ENCODE data around the gene ODAD4. TPM values are rescaled to one million over a fixed set of nuclear protein-coding genes. Genes with fewer than 3 reads are reported as not detected.

ODAD4 gene
- total RNA-seq, 6 experiments from 2014 or later, result 0.12 to 0.13 (median 0.12) TPM; not detected in 3

DNA sequence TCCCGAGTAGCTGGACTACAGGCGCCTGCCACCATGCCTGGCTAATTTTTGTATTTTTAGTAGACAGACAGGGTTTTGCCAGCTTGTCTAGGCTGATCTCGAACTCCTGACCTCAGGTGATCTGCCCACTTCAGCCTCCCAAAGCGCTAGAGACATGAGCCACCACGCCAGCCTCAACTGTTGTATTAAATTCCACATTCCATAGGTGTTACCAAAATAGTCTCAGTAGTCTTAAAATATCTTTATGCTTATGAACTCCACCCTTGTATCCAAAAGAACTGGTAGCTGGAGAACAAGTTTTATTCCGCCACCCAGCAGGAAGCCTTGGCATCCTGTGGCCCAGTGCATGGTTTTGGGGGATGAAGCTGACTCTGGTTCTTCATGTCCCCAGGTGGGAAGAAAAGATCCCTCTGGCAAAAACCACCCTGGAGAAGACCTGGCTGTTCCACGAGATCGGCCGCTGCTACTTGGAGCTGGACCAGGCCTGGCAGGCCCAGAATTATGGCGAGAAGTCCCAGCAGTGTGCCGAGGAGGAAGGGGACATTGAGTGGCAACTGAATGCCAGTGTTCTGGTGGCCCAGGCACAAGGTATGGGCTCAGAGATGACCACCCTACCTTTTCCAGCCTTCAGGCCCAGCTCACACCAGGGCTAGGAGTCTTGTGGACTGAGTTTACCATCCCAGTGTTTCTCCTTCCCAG, 18.5 kb downstream of the ODAD4 start:
- WGBS (ENCODE audit: insufficient coverage, low coverage, low lambda C conversion rate, missing lambda C conversion rate), result 64% methylated on average over 4 of the region's 11 CpGs
- intact Hi-C loops (cut with DNase I), result no loop called here
- Histone ChIP-seq H3K27ac (no peak overlapping the region), H3K27me3 (no peaks in the 10 kb centered on the region), H3K36me3 (no peaks in the 10 kb centered on the region), H3K9me3 (no peaks in the 10 kb centered on the region), H3K4me1 (peaks cover 0 to 7% (median 0%) of the 10 kb centered on the region in 4 donors), H3K4me3 (no peak overlapping the region)
- ATAC-seq (no peak), DNase-seq (no peak)
- TF ChIP-seq POLR2A (IDR thresholded peaks at IDR 0.05), result no peak
- TF ChIP-seq, protein P1, sequence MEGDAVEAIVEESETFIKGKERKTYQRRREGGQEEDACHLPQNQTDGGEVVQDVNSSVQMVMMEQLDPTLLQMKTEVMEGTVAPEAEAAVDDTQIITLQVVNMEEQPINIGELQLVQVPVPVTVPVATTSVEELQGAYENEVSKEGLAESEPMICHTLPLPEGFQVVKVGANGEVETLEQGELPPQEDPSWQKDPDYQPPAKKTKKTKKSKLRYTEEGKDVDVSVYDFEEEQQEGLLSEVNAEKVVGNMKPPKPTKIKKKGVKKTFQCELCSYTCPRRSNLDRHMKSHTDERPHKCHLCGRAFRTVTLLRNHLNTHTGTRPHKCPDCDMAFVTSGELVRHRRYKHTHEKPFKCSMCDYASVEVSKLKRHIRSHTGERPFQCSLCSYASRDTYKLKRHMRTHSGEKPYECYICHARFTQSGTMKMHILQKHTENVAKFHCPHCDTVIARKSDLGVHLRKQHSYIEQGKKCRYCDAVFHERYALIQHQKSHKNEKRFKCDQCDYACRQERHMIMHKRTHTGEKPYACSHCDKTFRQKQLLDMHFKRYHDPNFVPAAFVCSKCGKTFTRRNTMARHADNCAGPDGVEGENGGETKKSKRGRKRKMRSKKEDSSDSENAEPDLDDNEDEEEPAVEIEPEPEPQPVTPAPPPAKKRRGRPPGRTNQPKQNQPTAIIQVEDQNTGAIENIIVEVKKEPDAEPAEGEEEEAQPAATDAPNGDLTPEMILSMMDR (IDR thresholded peaks at IDR 0.05), result no peak

- DNase-seq, result no peak
- Histone ChIP-seq H3K27me3 (no peaks in the 10 kb centered on the region), H3K36me3 (no peaks in the 10 kb centered on the region), H3K4me3 (no peak overlapping the region), H3K9me3 (no peaks in the 10 kb centered on the region), H3K27ac (no peak overlapping the region), H3K4me1 (no peaks in the 10 kb centered on the region)
- no peak for ATAC-seq
- intact Hi-C loops (cut with DNase I), result loop anchor here in 1 of 2 donors (10.0 kb wide), 1 partner anchor 142 kb away; the partner anchor contains the start of genes FKBP10 and P3H4
- TF ChIP-seq POLR2A (IDR thresholded peaks at IDR 0.05), result no peak
- TF ChIP-seq, protein P1 (IDR thresholded peaks at IDR 0.05), result no peak
- 90% methylated on average over 6 of the region's 6 CpGs for WGBS (ENCODE audit: insufficient coverage, low coverage, low lambda C conversion rate, missing lambda C conversion rate)
Observed at GRCh38 chr17:41956522-41956921, 26.1 kb downstream of the ODAD4 start.

- intact Hi-C loops (cut with DNase I), result loop anchor here in 1 of 2 donors (10.0 kb wide), 1 partner anchor 142 kb away; the partner anchor contains the start of genes FKBP10 and P3H4
- no peak for DNase-seq
- ATAC-seq, result no peak
- 61% methylated on average over 11 of the region's 11 CpGs for WGBS (ENCODE audit: insufficient coverage, low coverage, low lambda C conversion rate, missing lambda C conversion rate)
- Histone ChIP-seq H3K36me3 (no peaks in the 10 kb centered on the region), H3K27me3 (no peaks in the 10 kb centered on the region), H3K4me3 (no peak overlapping the region), H3K4me1 (no peaks in the 10 kb centered on the region), H3K27ac (no peak overlapping the region), H3K9me3 (no peaks in the 10 kb centered on the region)
- TF ChIP-seq POLR2A (IDR thresholded peaks at IDR 0.05), result no peak
- TF ChIP-seq, protein P1 (IDR thresholded peaks at IDR 0.05), result no peak
Observed at GRCh38 chr17:41957031-41957868, 26.8 kb downstream of the ODAD4 start.

DNA sequence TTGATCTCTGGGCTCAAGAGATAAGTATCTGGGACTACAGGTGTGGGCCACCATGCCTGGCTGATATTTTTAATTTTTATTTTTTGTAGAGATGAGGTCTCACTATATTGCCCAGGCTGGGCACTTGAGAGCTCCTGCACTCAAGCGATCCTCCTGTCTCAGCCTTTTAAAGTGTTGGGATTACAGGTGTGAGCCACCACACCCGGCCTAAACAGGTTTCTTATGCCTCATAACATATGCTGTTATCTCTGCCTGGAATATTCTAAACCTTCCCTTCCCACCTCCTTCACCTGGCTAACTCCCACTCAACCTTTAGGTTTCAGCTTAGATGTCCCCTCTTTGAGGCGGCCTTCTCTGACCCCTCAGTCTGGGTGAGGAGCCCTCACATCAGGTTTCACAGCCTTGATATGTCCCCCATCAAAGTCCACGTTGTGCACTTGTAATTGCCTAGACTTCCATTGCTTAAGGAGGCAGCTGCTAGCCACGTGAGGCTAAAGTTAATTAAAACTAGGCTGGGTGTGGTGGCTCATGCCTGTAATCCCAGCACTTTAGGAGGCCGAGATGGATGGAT, 27.5 kb downstream of the ODAD4 start:
- H3K27ac ChIP-seq, result no peak overlapping the region

More for the DNA sequence above, 27.5 kb downstream of the ODAD4 start:
- TF ChIP-seq, protein P1 (IDR thresholded peaks at IDR 0.05), result no peak
- TF ChIP-seq POLR2A (IDR thresholded peaks at IDR 0.05), result no peak
- Histone ChIP-seq H3K4me3 (no peak overlapping the region), H3K36me3 (no peaks in the 10 kb centered on the region), H3K9me3 (no peaks in the 10 kb centered on the region), H3K27me3 (no peaks in the 10 kb centered on the region), H3K4me1 (no peaks in the 10 kb centered on the region)
- intact Hi-C loops (cut with DNase I), result loop anchor here in 1 of 2 donors (10.0 kb wide), 1 partner anchor 143 kb away; the partner anchor contains the start of genes FKBP10 and P3H4
- WGBS (ENCODE audit: insufficient coverage, low coverage, low lambda C conversion rate, missing lambda C conversion rate), result 76% methylated on average over 5 of the region's 6 CpGs
- ATAC-seq (no peak), DNase-seq (no peak)
